BJ (cell line): Measurements from ENCODE around the gene BCCIP. TPM values are rescaled to one million over a fixed set of nuclear protein-coding genes. Genes with fewer than 3 reads are reported as not detected.
A peak's percentile ranks its signal among the peaks of the same experiment; 100 is the strongest.

Source experiments
- polyA plus RNA-seq: library from polyadenylated mRNA; depleted of rRNA; stranded (reverse); fragments of >200 nt; gene quantifications from 2 replicates; pipeline ENCODE4 v1.2.3, GENCODE V29; 2011; rRNA removed
- small RNA-seq: library from RNA; depleted of rRNA; stranded (forward); fragments of <200 nt; gene quantifications from one replicate; pipeline ENCODE3, GENCODE V24; 2012; ENCODE audit warnings: low replicate concordance, low read depth; ENCODE audit not compliant: insufficient read length

Gene BCCIP
- polyA plus RNA-seq, 1 experiment, result 13.2 TPM

Small RNA genes lying within 50 kb of the gene (small RNA-seq; reads per million reads assigned to genes)
- gene MIR4484, result 3.8 reads per million, percentile 50 among the genes with 10 or more reads in this experiment
- not detected for gene RF00017

Other genes starting within 250 kb of the BCCIP start
- 0.11 TPM in 1 of 2 replicates, not detected in the other for gene TEX36, start 140.4 kb upstream of the BCCIP start, polyA plus RNA-seq
- gene EDRF1, start 103.8 kb upstream of the BCCIP start, polyA plus RNA-seq, result 15.7 and 20.1 TPM in 2 replicates
- not detected in 2 replicates for gene MMP21, start 47.7 kb upstream of the BCCIP start, polyA plus RNA-seq
- 56.6 and 61.0 TPM in 2 replicates for gene UROS, start 288 bp upstream of the BCCIP start, polyA plus RNA-seq
- gene DHX32, start 57.7 kb downstream of the BCCIP start, polyA plus RNA-seq, result 18.2 and 29.7 TPM in 2 replicates
- gene FANK1, start 73.0 kb downstream of the BCCIP start, polyA plus RNA-seq, result 1.8 and 2.4 TPM in 2 replicates